ENCODE results near the gene EDEM2. TPM values are rescaled to one million over a fixed set of nuclear protein-coding genes. Genes with fewer than 3 reads are reported as not detected.
A peak's percentile ranks its signal among the peaks of the same experiment; 100 is the strongest.
"Not testable (repeated sequence)": the region's sequence is repeated elsewhere in the genome, so short reads cannot be mapped to it uniquely, and the experiment has no call there.

The EDEM2 gene
- total and polyA plus RNA-seq, 2 donors (not counting 1 experiment from before 2014, with no cell fraction given), result 28.1 to 30.4 TPM

DNA sequence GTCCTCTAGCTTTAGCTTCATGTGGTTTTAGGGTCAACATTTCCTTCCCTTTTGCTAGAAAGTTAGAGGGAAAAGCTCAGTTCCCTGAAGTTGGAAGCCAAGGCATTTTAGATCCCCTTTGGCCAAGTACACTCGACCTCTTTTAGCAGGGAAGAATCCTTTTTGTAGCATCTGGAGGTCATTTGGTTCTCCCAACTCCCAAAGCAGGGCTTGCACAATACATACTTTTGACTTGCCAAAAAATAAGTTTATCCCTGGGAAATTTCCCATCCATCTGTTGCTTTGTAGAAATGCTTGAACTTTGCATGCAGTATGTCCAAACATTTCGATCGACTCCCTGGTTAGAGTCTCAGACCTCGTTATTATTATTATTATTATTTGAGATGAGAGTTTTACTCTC lies 4.6 kb upstream of the EDEM2 start:
- DNase-seq (no peak), ATAC-seq (ENCODE audit: low read depth) (no peak)
- H3K9me3 ChIP-seq (ENCODE audit: control extremely low read depth in 1 of 3, control insufficient read depth in 2 of 3, insufficient read depth in 1 of 3, low read length in 2 of 3), result no peaks in the 10 kb centered on the region
- intact Hi-C loops (cut with micrococcal nuclease), result no loop called here
- 60% methylated on average over 1 of the region's 4 CpGs for WGBS (ENCODE audit: insufficient coverage)
- H3K27me3 ChIP-seq (replicated peaks in 1 of 4; ENCODE audit: control extremely low read depth in 1 of 4, control insufficient read depth in 3 of 4, insufficient read depth in 4 of 4, low read length in 3 of 4), result no peaks in the 10 kb centered on the region
- TF ChIP-seq, protein P1, sequence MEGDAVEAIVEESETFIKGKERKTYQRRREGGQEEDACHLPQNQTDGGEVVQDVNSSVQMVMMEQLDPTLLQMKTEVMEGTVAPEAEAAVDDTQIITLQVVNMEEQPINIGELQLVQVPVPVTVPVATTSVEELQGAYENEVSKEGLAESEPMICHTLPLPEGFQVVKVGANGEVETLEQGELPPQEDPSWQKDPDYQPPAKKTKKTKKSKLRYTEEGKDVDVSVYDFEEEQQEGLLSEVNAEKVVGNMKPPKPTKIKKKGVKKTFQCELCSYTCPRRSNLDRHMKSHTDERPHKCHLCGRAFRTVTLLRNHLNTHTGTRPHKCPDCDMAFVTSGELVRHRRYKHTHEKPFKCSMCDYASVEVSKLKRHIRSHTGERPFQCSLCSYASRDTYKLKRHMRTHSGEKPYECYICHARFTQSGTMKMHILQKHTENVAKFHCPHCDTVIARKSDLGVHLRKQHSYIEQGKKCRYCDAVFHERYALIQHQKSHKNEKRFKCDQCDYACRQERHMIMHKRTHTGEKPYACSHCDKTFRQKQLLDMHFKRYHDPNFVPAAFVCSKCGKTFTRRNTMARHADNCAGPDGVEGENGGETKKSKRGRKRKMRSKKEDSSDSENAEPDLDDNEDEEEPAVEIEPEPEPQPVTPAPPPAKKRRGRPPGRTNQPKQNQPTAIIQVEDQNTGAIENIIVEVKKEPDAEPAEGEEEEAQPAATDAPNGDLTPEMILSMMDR (IDR thresholded peaks at IDR 0.05), result no peak
- TF ChIP-seq EZH2 (IDR thresholded peaks at IDR 0.05; ENCODE audit: borderline replicate concordance, insufficient read depth, low read depth, low read length, poor library complexity, severe bottlenecking), result no peak
- H3K4me3 ChIP-seq (ENCODE audit: control extremely low read depth in 1 of 5, extremely low read depth in 1 of 5, insufficient read depth in 1 of 5, low read depth in 2 of 5, low read length in 4 of 5), result no peak overlapping the region
- Mint-ChIP-seq H3K4me1 (peaks cover 16% of the 10 kb centered on the region), H3K27me3 (no peaks in the 10 kb centered on the region), H3K4me3 (no peak overlapping the region), H3K9me3 (ENCODE audit: insufficient read depth) (no peaks in the 10 kb centered on the region), H3K27ac (no peak overlapping the region)
- ChIA-PET POLR2A (no interaction called here), CTCF (interaction anchor here (1.0 kb wide), 1 partner anchor 57 kb away, joined by 3 read pairs; no protein-coding TSS in a partner anchor)
- peaks cover 7 to 9% of the 10 kb centered on the region in 2 donors for H3K4me1 ChIP-seq (ENCODE audit: control insufficient read depth in 2 of 2, insufficient read depth in 2 of 2, low read length in 2 of 2)
- H3K9ac ChIP-seq (ENCODE audit: low read length), result no peak overlapping the region
- peaks cover 5% of the 10 kb centered on the region for H3K79me2 ChIP-seq (ENCODE audit: control insufficient read depth, insufficient read depth, low read length)
- H4K20me1 ChIP-seq (ENCODE audit: control insufficient read depth, insufficient read depth, low read length, poor library complexity, severe bottlenecking), result no peaks in the 10 kb centered on the region
- no peaks in the 10 kb centered on the region for H3K36me3 ChIP-seq (replicated peaks in 1 of 2; ENCODE audit: control extremely low read depth in 1 of 2, control insufficient read depth in 1 of 2, extremely low read depth in 1 of 2, insufficient read depth in 2 of 2, low read length in 1 of 2)
- no peak overlapping the region for H3K27ac ChIP-seq (ENCODE audit: low read length in 2 of 2)
- no peak overlapping the region for H2AFZ ChIP-seq (ENCODE audit: insufficient read depth, low read depth, low read length, poor library complexity, severe bottlenecking)
- no peak overlapping the region for H3K4me2 ChIP-seq (replicated peaks; ENCODE audit: low read depth, low read length, poor library complexity, severe bottlenecking)

DNA sequence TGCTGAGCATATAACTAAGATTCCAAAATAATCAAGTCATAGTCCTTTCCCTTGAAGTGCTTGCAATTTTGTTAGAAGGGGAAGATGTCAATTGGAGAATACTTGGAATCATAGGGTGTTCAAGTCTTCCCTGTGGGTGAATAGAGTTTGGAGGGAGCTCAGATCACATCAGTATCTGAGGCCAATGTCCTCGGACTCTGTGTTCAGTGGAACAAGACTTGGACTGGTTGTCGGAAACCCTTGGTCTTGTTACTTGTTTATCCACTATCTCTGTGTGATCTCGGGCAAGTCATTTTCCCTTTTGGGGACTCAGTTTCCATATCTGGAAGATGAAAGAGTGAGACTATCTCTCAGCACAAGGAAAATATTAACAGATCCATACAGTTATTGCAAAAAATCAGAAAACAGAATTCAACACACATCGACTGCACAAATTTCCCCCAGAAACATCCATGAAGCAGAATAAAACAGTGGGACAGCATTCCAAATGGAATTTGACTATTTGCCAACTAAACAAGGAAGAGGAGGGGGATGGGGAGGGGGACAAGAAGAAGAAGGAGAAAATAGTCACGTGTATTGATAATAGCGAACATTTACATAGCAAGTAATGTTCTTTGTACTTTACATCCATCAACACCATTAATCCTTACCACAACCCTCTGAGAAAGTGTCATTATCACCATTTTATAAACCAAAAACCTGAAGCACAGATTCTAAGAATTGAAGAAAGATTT lies 3.9 kb upstream of the EDEM2 start:
- ChIA-PET CTCF (no interaction called here), POLR2A (no interaction called here)
- Histone ChIP-seq H3K27me3 (replicated peaks in 1 of 4; ENCODE audit: control extremely low read depth in 1 of 4, control insufficient read depth in 3 of 4, insufficient read depth in 4 of 4, low read length in 3 of 4) (no peaks in the 10 kb centered on the region), H4K20me1 (ENCODE audit: control insufficient read depth, insufficient read depth, low read length, poor library complexity, severe bottlenecking) (no peaks in the 10 kb centered on the region), H3K36me3 (replicated peaks in 1 of 2; ENCODE audit: control extremely low read depth in 1 of 2, control insufficient read depth in 1 of 2, extremely low read depth in 1 of 2, insufficient read depth in 2 of 2, low read length in 1 of 2) (no peaks in the 10 kb centered on the region), H3K9me3 (ENCODE audit: control extremely low read depth in 1 of 3, control insufficient read depth in 2 of 3, insufficient read depth in 1 of 3, low read length in 2 of 3) (no peaks in the 10 kb centered on the region), H3K79me2 (ENCODE audit: control insufficient read depth, insufficient read depth, low read length) (peaks cover 9% of the 10 kb centered on the region), H3K9ac (ENCODE audit: low read length) (no peak overlapping the region), H3K27ac (ENCODE audit: low read length in 2 of 2) (no peak overlapping the region), H2AFZ (ENCODE audit: insufficient read depth, low read depth, low read length, poor library complexity, severe bottlenecking) (no peak overlapping the region), H3K4me1 (ENCODE audit: control insufficient read depth in 2 of 2, insufficient read depth in 2 of 2, low read length in 2 of 2) (peaks cover 14 to 16% of the 10 kb centered on the region in 2 donors), H3K4me2 (replicated peaks; ENCODE audit: low read depth, low read length, poor library complexity, severe bottlenecking) (no peak overlapping the region), H3K4me3 (ENCODE audit: control extremely low read depth in 1 of 5, extremely low read depth in 1 of 5, insufficient read depth in 1 of 5, low read depth in 2 of 5, low read length in 4 of 5) (no peak overlapping the region)
- Mint-ChIP-seq H3K27me3 (no peaks in the 10 kb centered on the region), H3K9me3 (ENCODE audit: insufficient read depth) (no peaks in the 10 kb centered on the region), H3K4me3 (no peak overlapping the region), H3K27ac (no peak overlapping the region), H3K4me1 (peaks cover 21% of the 10 kb centered on the region)
- TF ChIP-seq, protein P1 (IDR thresholded peaks at IDR 0.05), result no peak
- no peak for TF ChIP-seq EZH2 (IDR thresholded peaks at IDR 0.05; ENCODE audit: borderline replicate concordance, insufficient read depth, low read depth, low read length, poor library complexity, severe bottlenecking)
- intact Hi-C loops (cut with micrococcal nuclease), result no loop called here
- WGBS (ENCODE audit: insufficient coverage), result 100% methylated on average over 1 of the region's 6 CpGs
- no peak for ATAC-seq (ENCODE audit: low read depth)
- DNase-seq, result no peak

DNA sequence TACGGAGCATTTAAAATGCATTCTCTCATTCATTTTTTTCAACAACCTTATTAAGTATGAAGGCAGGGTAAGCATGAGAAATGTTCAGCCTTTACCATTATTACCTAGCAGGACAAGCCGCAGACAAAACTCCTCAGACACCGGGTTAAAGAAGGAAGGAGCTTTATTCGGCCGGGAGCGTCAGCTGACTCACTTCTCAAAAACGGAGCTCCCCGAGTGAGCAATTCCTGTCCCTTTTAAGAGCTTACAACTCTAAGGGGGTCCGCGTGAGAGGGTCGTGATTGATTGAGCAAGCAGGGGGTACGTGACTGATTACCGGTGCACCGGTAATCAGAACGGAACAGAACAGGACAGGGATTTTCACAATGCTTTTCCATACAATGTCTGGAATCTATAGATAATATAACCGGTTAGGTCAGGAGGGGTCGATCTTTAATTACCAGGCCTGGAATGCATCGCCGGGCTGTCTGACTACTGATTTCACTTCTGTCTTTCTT lies 487 bp upstream of the EDEM2 start:
- intact Hi-C loops (cut with micrococcal nuclease), result loop anchor here (1.0 to 10.0 kb wide), 7 partner anchors 55 to 470 kb away; partner anchors contain the start of genes EIF6, ERGIC3, SPAG4 and TP53INP2
- Histone ChIP-seq H3K79me2 (ENCODE audit: control insufficient read depth, insufficient read depth, low read length) (peaks cover 24% of the 10 kb centered on the region), H3K4me3 (ENCODE audit: control extremely low read depth in 1 of 5, extremely low read depth in 1 of 5, insufficient read depth in 1 of 5, low read depth in 2 of 5, low read length in 4 of 5) (peak overlapping the region; percentile 69 to 94 (median 90)), H3K36me3 (replicated peaks in 1 of 2; ENCODE audit: control extremely low read depth in 1 of 2, control insufficient read depth in 1 of 2, extremely low read depth in 1 of 2, insufficient read depth in 2 of 2, low read length in 1 of 2) (peaks cover 0 to 12% of the 10 kb centered on the region in 2 experiments), H3K9ac (ENCODE audit: low read length) (peak overlapping the region; percentile 71), H4K20me1 (ENCODE audit: control insufficient read depth, insufficient read depth, low read length, poor library complexity, severe bottlenecking) (peaks cover 19% of the 10 kb centered on the region), H2AFZ (ENCODE audit: insufficient read depth, low read depth, low read length, poor library complexity, severe bottlenecking) (peak overlapping the region; percentile 82), H3K4me2 (replicated peaks; ENCODE audit: low read depth, low read length, poor library complexity, severe bottlenecking) (peak overlapping the region; percentile 92), H3K4me1 (ENCODE audit: control insufficient read depth in 2 of 2, insufficient read depth in 2 of 2, low read length in 2 of 2) (peaks cover 33 to 43% of the 10 kb centered on the region in 2 donors), H3K27ac (ENCODE audit: low read length in 2 of 2) (peak overlapping the region; percentile 79 to 89)
- Mint-ChIP-seq H3K4me1 (peaks cover 36% of the 10 kb centered on the region), H3K4me3 (peak overlapping the region; percentile 96), H3K27ac (peak overlapping the region; percentile 94)
- H3K9me3 ChIP-seq (ENCODE audit: control extremely low read depth in 1 of 3, control insufficient read depth in 2 of 3, insufficient read depth in 1 of 3, low read length in 2 of 3); DNase-seq; POLR2A ChIA-PET; H3K27me3 Mint-ChIP-seq; H3K27me3 ChIP-seq (replicated peaks in 1 of 4; ENCODE audit: control extremely low read depth in 1 of 4, control insufficient read depth in 3 of 4, insufficient read depth in 4 of 4, low read length in 3 of 4); H3K9me3 Mint-ChIP-seq (ENCODE audit: insufficient read depth): not testable (repeated sequence)
- peak; percentile 9 for ATAC-seq (ENCODE audit: low read depth)
- CTCF ChIA-PET, result interaction anchor here (2.2 to 4.2 kb wide), 2 partner anchors 52 to 61 kb away, joined by 23 to 34 read pairs; no protein-coding TSS in a partner anchor
- WGBS (ENCODE audit: insufficient coverage), result 0% methylated on average over 11 of the region's 19 CpGs
